Vagina (tissue), 2 donors: Measurements from ENCODE around the gene ZBTB20.

Experiments used
- POLR2A ChIP-seq, 2 donors: fragments of 450-650 bp; IDR thresholded peaks; one replicate each; pipeline ENCODE4 v1.6.1; 2017; ENCODE audit warnings: antibody characterized with exemption in 2 of 2, mild to moderate bottlenecking in 2 of 2, moderate library complexity in 2 of 2
- POLR2AphosphoS5 ChIP-seq, 2 donors: sonication (generic); formaldehyde crosslinking; IDR thresholded peaks; one replicate each; pipeline ENCODE4 v1.9.0; 2017; ENCODE audit warnings: antibody characterized with exemption in 2 of 2, mild to moderate bottlenecking in 2 of 2, low read depth in 1 of 2; ENCODE audit not compliant: insufficient read depth in 1 of 2
- TF ChIP-seq, protein P1 (sequence below), 3 experiments: fragments of 450-650 bp in 2 of 3; fragments of 200-600 bp in 1 of 3; sonication (generic) in 1 of 3; IDR thresholded peaks; one replicate each; pipeline ENCODE4 v1.5.1; 2017 to 2019; ENCODE audit warnings: antibody characterized with exemption in 3 of 3, mild to moderate bottlenecking in 2 of 3, moderate library complexity in 2 of 3

- TF ChIP-seq, protein P1, sequence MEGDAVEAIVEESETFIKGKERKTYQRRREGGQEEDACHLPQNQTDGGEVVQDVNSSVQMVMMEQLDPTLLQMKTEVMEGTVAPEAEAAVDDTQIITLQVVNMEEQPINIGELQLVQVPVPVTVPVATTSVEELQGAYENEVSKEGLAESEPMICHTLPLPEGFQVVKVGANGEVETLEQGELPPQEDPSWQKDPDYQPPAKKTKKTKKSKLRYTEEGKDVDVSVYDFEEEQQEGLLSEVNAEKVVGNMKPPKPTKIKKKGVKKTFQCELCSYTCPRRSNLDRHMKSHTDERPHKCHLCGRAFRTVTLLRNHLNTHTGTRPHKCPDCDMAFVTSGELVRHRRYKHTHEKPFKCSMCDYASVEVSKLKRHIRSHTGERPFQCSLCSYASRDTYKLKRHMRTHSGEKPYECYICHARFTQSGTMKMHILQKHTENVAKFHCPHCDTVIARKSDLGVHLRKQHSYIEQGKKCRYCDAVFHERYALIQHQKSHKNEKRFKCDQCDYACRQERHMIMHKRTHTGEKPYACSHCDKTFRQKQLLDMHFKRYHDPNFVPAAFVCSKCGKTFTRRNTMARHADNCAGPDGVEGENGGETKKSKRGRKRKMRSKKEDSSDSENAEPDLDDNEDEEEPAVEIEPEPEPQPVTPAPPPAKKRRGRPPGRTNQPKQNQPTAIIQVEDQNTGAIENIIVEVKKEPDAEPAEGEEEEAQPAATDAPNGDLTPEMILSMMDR (IDR thresholded peaks at IDR 0.05): no peak
- TF ChIP-seq POLR2A (IDR thresholded peaks at IDR 0.05) (no peak), POLR2AphosphoS5 (IDR thresholded peaks at IDR 0.05; ENCODE audit: insufficient read depth in 1 of 2, low read depth in 1 of 2) (no peak)
Observed at GRCh38 chr3:114929971-114930732, 216.9 kb downstream of the ZBTB20 start.
